SK-N-SH (cell line): ENCODE data around the gene SUPT5H. TPM values are rescaled to one million over a fixed set of nuclear protein-coding genes. Genes with fewer than 3 reads are reported as not detected.

Source experiments
- CTCF ChIA-PET: fragments of 300-600, 350-600 bp; formaldehyde crosslinking; extraction: SDS; loops from one replicate; lab custom pipeline; 2021; lab: Yijun Ruan, JAX
- POLR2A ChIA-PET: fragments of 350-600 bp; sonication (Branson Sonifier 250); formaldehyde crosslinking; extraction: SDS; loops from one replicate; lab custom pipeline; 2020; ENCODE audit warnings: antibody characterized with exemption, inconsistent platforms; lab: Yijun Ruan, JAX
- DNase-seq: peaks from one replicate; pipeline ENCODE4 v3.0.0; 2012
- H2AFZ ChIP-seq: fragments of 200-600 bp; sonication (generic); 2 replicates; pipeline ENCODE4 v1.8.1; 2016; ENCODE audit warnings: antibody characterized with exemption, mild to moderate bottlenecking, low read depth
- H3F3A ChIP-seq: fragments of 200-600 bp; sonication (generic); replicated peaks from 2 replicates; pipeline ENCODE3; 2016; ENCODE audit warnings: antibody characterized with exemption, mild to moderate bottlenecking; ENCODE audit not compliant: insufficient read depth
- H3K27ac ChIP-seq, 2 experiments: fragments of 200-500 bp in 1 of 2; fragments of 200-600 bp in 1 of 2; sonication (Bioruptor generic) in 1 of 2; sonication (generic), shearing (Covaris generic) in 1 of 2; 2 replicates each; pipeline versions ENCODE4 v1.5.1 to v1.6.1; 2014 to 2016; ENCODE audit warnings: low read depth in 2 of 2, inconsistent platforms in 1 of 2, low read length in 1 of 2, mild to moderate bottlenecking in 1 of 2, mixed read lengths in 1 of 2
- H3K27me3 ChIP-seq: fragments of 200-600 bp; sonication (generic), shearing (Covaris generic); 2 replicates; pipeline ENCODE4 v1.6.1; 2016; ENCODE audit warnings: mixed run types; ENCODE audit not compliant: insufficient read depth
- H3K36me3 ChIP-seq, 2 experiments: fragments of 200-500 bp in 1 of 2; fragments of 200-600 bp in 1 of 2; sonication (Bioruptor generic) in 1 of 2; sonication (generic) in 1 of 2; replicated peaks in 1 of 2; 2 replicates each; pipeline versions ENCODE3 to v1.5.1; 2014 to 2016; ENCODE audit warnings: low read length in 1 of 2, mild to moderate bottlenecking in 1 of 2; ENCODE audit not compliant: insufficient read depth in 2 of 2, control insufficient read depth in 1 of 2
- H3K4me1 ChIP-seq, 2 experiments: fragments of 200-500 bp in 1 of 2; fragments of 200-600 bp in 1 of 2; sonication (Bioruptor generic) in 1 of 2; sonication (generic), shearing (Covaris generic) in 1 of 2; 2 replicates each; pipeline versions ENCODE4 v1.5.1 to v1.6.1; 2014 to 2016; ENCODE audit warnings: low read depth in 1 of 2, low read length in 1 of 2, mixed run types in 1 of 2; ENCODE audit not compliant: insufficient read depth in 2 of 2, control insufficient read depth in 1 of 2
- H3K4me2 ChIP-seq: fragments of 200-600 bp; sonication (generic), shearing (Covaris generic); 2 replicates; pipeline ENCODE4 v1.6.1; 2017; ENCODE audit warnings: mixed run types
- H3K4me3 ChIP-seq, 2 experiments: fragments of 200-500 bp in 1 of 2; fragments of 200-600 bp in 1 of 2; sonication (Bioruptor generic) in 1 of 2; sonication (generic), shearing (Covaris generic) in 1 of 2; 2 replicates each; pipeline versions ENCODE4 v1.5.1 to v1.8.1; 2014 to 2016; ENCODE audit warnings: low read depth in 2 of 2, inconsistent platforms in 1 of 2, low read length in 1 of 2, mild to moderate bottlenecking in 1 of 2, mixed read lengths in 1 of 2, moderate library complexity in 1 of 2
- H3K79me2 ChIP-seq: fragments of 200-600 bp; sonication (generic); 2 replicates; pipeline ENCODE4 v1.8.1; 2017; ENCODE audit warnings: mild to moderate bottlenecking; ENCODE audit not compliant: insufficient read depth
- H3K9ac ChIP-seq: fragments of 200-600 bp; sonication (generic); 2 replicates; pipeline ENCODE4 v1.6.1; 2017; ENCODE audit warnings: mixed run types
- H3K9me2 ChIP-seq: fragments of 200-600 bp; sonication (generic); 2 replicates; pipeline ENCODE4 v1.6.1; 2017; ENCODE audit warnings: mixed run types
- H3K9me3 ChIP-seq: fragments of 200-600 bp; sonication (generic); 2 replicates; pipeline ENCODE4 v1.6.1; 2017; ENCODE audit warnings: mixed run types, mild to moderate bottlenecking, moderate library complexity
- H4K20me1 ChIP-seq: fragments of 200-600 bp; sonication (generic); 2 replicates; pipeline ENCODE4 v1.6.1; 2017; ENCODE audit warnings: mild to moderate bottlenecking, mixed run types; ENCODE audit not compliant: insufficient read depth
- CHD2 ChIP-seq: fragments of 150-350 bp; IDR thresholded peaks from 2 replicates; pipeline ENCODE4 v1.6.1; 2018; ENCODE audit warnings: low read length; ENCODE audit not compliant: partially characterized antibody
- ELF1 ChIP-seq: IDR thresholded peaks from 2 replicates; pipeline ENCODE4 v1.4.0; 2012
- EP300 ChIP-seq, 2 experiments: IDR thresholded peaks; 2 replicates each; pipeline versions ENCODE4 v1.4.0 to v1.6.1; 2012; ENCODE audit warnings: borderline replicate concordance in 1 of 2, low read depth in 1 of 2, low read length in 1 of 2
- EZH2phosphoT487 ChIP-seq: fragments of 200-600 bp; sonication (generic); IDR thresholded peaks from 2 replicates; pipeline ENCODE4 v1.6.1; 2017; ENCODE audit warnings: low read depth, mixed run types, mild to moderate bottlenecking, antibody characterized with exemption, moderate library complexity, borderline replicate concordance
- FOXM1 ChIP-seq: IDR thresholded peaks from 2 replicates; pipeline ENCODE4 v1.4.0; 2012; ENCODE audit warnings: low read depth, mild to moderate bottlenecking
- GABPA ChIP-seq: IDR thresholded peaks from 2 replicates; pipeline ENCODE4 v1.4.0; 2012; ENCODE audit warnings: low read depth, mild to moderate bottlenecking
- GATA2 ChIP-seq: sonication (generic); formaldehyde crosslinking; IDR thresholded peaks from 2 replicates; pipeline ENCODE4 v1.5.0; 2020; ENCODE audit warnings: mild to moderate bottlenecking, missing genetic modification reagents
- NFIC ChIP-seq: IDR thresholded peaks from 2 replicates; pipeline ENCODE4 v1.4.0; 2012; ENCODE audit warnings: borderline replicate concordance
- NRF1 ChIP-seq: IDR thresholded peaks from 2 replicates; pipeline ENCODE4 v1.6.1; 2012; ENCODE audit warnings: low read depth, mild to moderate bottlenecking, low read length
- PBX3 ChIP-seq: IDR thresholded peaks from 2 replicates; pipeline ENCODE4; 2012
- RAD21 ChIP-seq: IDR thresholded peaks from 2 replicates; pipeline ENCODE4 v1.6.1; 2012; ENCODE audit warnings: mild to moderate bottlenecking, low read length
- RCOR1 ChIP-seq: fragments of 150-350 bp; IDR thresholded peaks from 2 replicates; pipeline ENCODE4 v1.6.1; 2017; ENCODE audit warnings: antibody characterized with exemption, low read length
- REST ChIP-seq: IDR thresholded peaks from 2 replicates; pipeline ENCODE4 v1.6.1; 2012; ENCODE audit warnings: mild to moderate bottlenecking, low read depth, low read length, moderate library complexity
- RFX5 ChIP-seq: IDR thresholded peaks from 2 replicates; pipeline ENCODE4 v1.6.1; 2012; ENCODE audit warnings: mild to moderate bottlenecking, improper control_type of control experiment, low read length
- RXRA ChIP-seq: IDR thresholded peaks from 2 replicates; pipeline ENCODE4 v1.4.0; 2012; ENCODE audit warnings: low read depth, mild to moderate bottlenecking, borderline replicate concordance
- SIN3A ChIP-seq: IDR thresholded peaks from 2 replicates; pipeline ENCODE4 v1.6.1; 2012; ENCODE audit warnings: low read depth, mild to moderate bottlenecking, low read length, moderate library complexity, borderline replicate concordance
- TCF12 ChIP-seq: IDR thresholded peaks from 2 replicates; pipeline ENCODE4 v1.4.0; 2012
- TEAD4 ChIP-seq: IDR thresholded peaks from 2 replicates; pipeline ENCODE4 v1.4.0; 2012; ENCODE audit warnings: mild to moderate bottlenecking, borderline replicate concordance; ENCODE audit not compliant: insufficient read depth
- WGBS: methylation state at CpG from one replicate; pipeline ENCODE4 v1.1.6; 2017; ENCODE audit warnings: low lambda C conversion rate; 5-methylcytosine and 5-hydroxymethylcytosine counted together
- polyA plus RNA-seq, 3 experiments: library from polyadenylated mRNA; depleted of rRNA; stranded (reverse); fragments of >200 nt; gene quantifications; 2 replicates each; pipeline ENCODE4 v1.2.3, GENCODE V29; 2012
- TF ChIP-seq, protein P1 (sequence below): IDR thresholded peaks from 2 replicates; pipeline ENCODE4 v1.4.0; 2012; ENCODE audit warnings: low read depth

Gene SUPT5H
- polyA plus RNA-seq, 1 of the 3 experiments (the other 2 are of a cell fraction) = 137 TPM

- no peaks in the 10 kb centered on the region for H3K79me2 ChIP-seq
- H3K4me1 ChIP-seq = peaks cover 0 to 6% of the 10 kb centered on the region in 2 experiments; a peak in 1 of 4 replicates
- H3K36me3 ChIP-seq = no peaks in the 10 kb centered on the region
- no peak for TF ChIP-seq TEAD4
- TF ChIP-seq RCOR1 = no peak
- no peak for TF ChIP-seq CHD2
- TF ChIP-seq EZH2phosphoT487 = no peak
- no peak for TF ChIP-seq ELF1
- no peak for TF ChIP-seq RFX5
- TF ChIP-seq REST = no peak
- no peak for TF ChIP-seq GABPA
- TF ChIP-seq NRF1 = no peak
- TF ChIP-seq, protein P1, sequence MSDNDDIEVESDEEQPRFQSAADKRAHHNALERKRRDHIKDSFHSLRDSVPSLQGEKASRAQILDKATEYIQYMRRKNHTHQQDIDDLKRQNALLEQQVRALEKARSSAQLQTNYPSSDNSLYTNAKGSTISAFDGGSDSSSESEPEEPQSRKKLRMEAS = no peak
- TF ChIP-seq RAD21 = no peak
- no peak for TF ChIP-seq TCF12
- no peak for TF ChIP-seq PBX3
- TF ChIP-seq EP300 (IDR thresholded peaks at IDR 0.05; ENCODE audit: borderline replicate concordance in 1 of 2, low read depth in 1 of 2, low read length in 1 of 2) = no peak
- TF ChIP-seq NFIC = no peak
- TF ChIP-seq FOXM1 = no peak
- TF ChIP-seq RXRA = no peak
- TF ChIP-seq GATA2 = no peak
- no peak for TF ChIP-seq SIN3A
- no peaks in the 10 kb centered on the region for H3F3A ChIP-seq
- peaks cover 21% of the 10 kb centered on the region for H3K27me3 ChIP-seq
- H3K9ac ChIP-seq = no peak overlapping the region
- H2AFZ ChIP-seq = no peak overlapping the region
- H3K4me3 ChIP-seq = no peak overlapping the region
- POLR2A ChIA-PET = no interaction called here
- no peaks in the 10 kb centered on the region for H3K9me3 ChIP-seq
- H3K27ac ChIP-seq = no peak overlapping the region
- CTCF ChIA-PET = interaction anchor here (1.8 to 2.6 kb wide), 2 partner anchors 14 to 21 kb away, joined by 4 to 19 read pairs; partner anchors contain the start of gene EID2B
- DNase-seq = no peak
- H3K4me2 ChIP-seq = no peak overlapping the region
- no peaks in the 10 kb centered on the region for H4K20me1 ChIP-seq
- 69% methylated on average over 5 of the region's 5 CpGs for WGBS
- H3K9me2 ChIP-seq = no peaks in the 10 kb centered on the region
Observed at GRCh38 chr19:39518458-39518857, 73.1 kb downstream of the SUPT5H start.
